ENCODE measurements around the gene TBC1D21.

TBC1D21 gene

GRCh38 chr15:73900095-73900712, 26.8 kb downstream of the TBC1D21 start:
- H3K4me1 ChIP-seq (ENCODE audit: control insufficient read depth, insufficient read depth, low read length) = no peaks in the 10 kb centered on the region
- no peak overlapping the region for H3K27ac ChIP-seq (ENCODE audit: extremely low read depth, low read depth, low read length)
- no peaks in the 10 kb centered on the region for H3K9me3 ChIP-seq (ENCODE audit: control insufficient read depth, insufficient read depth, low read depth, low read length)
- POLR2A ChIA-PET = no interaction called here
- no peak overlapping the region for H3K4me3 ChIP-seq (ENCODE audit: low read depth, low read length)
- no peaks in the 10 kb centered on the region for H3K36me3 ChIP-seq (ENCODE audit: control insufficient read depth in 2 of 2, insufficient read depth in 1 of 2, low read length in 2 of 2)
- CTCF ChIA-PET = interaction anchor here (0.7 to 4.8 kb wide), 5 partner anchors 10 to 625 kb away, joined by 3 to 88 read pairs (median 4); no protein-coding TSS in a partner anchor
- TF ChIP-seq ZNF292 (tag by site-specific recombination; IDR thresholded peaks at IDR 0.05; ENCODE audit: borderline replicate concordance, low read depth) (no peak), ZIC2 (tag by site-specific recombination; IDR thresholded peaks at IDR 0.05) (peak; percentile 75)

GRCh38 chr15:73901126-73901810, 27.9 kb downstream of the TBC1D21 start:
- Histone ChIP-seq H3K4me1 (ENCODE audit: control insufficient read depth, insufficient read depth, low read length) (no peaks in the 10 kb centered on the region), H3K4me3 (ENCODE audit: low read depth, low read length) (no peak overlapping the region), H3K9me3 (ENCODE audit: control insufficient read depth, insufficient read depth, low read depth, low read length) (no peaks in the 10 kb centered on the region), H3K27ac (ENCODE audit: extremely low read depth, low read depth, low read length) (no peak overlapping the region), H3K36me3 (ENCODE audit: control insufficient read depth in 2 of 2, insufficient read depth in 1 of 2, low read length in 2 of 2) (no peaks in the 10 kb centered on the region)
- ChIA-PET CTCF (interaction anchor here (0.6 to 4.8 kb wide), 7 partner anchors 9 to 201 kb away, joined by 3 to 88 read pairs (median 4); no protein-coding TSS in a partner anchor), POLR2A (no interaction called here)
- TF ChIP-seq ZNF121 (tag by site-specific recombination; IDR thresholded peaks at IDR 0.05) (no peak), RBAK (tag by site-specific recombination; IDR thresholded peaks at IDR 0.05) (no peak), ZNF544 (tag by site-specific recombination; IDR thresholded peaks at IDR 0.05) (no peak), ZNF830 (tag by site-specific recombination; IDR thresholded peaks at IDR 0.05; ENCODE audit: low read depth) (no peak), ZNF660 (tag by site-specific recombination; IDR thresholded peaks at IDR 0.05) (no peak), ZNF560 (tag by site-specific recombination; IDR thresholded peaks at IDR 0.05; ENCODE audit: borderline replicate concordance) (no peak), ZNF266 (tag by site-specific recombination; IDR thresholded peaks at IDR 0.05; ENCODE audit: low read depth) (no peak), ZNF248 (tag by site-specific recombination; IDR thresholded peaks at IDR 0.05) (no peak), ZNF530 (tag by site-specific recombination; IDR thresholded peaks at IDR 0.05; ENCODE audit: low read depth) (no peak), ZNF580 (tag by site-specific recombination; IDR thresholded peaks at IDR 0.05) (no peak), SALL2 (tag by site-specific recombination; IDR thresholded peaks at IDR 0.05; ENCODE audit: borderline replicate concordance) (no peak), ZNF792 (tag by site-specific recombination; IDR thresholded peaks at IDR 0.05) (no peak), INSM2 (tag by site-specific recombination; IDR thresholded peaks at IDR 0.05) (no peak), ZNF112 (tag by site-specific recombination; IDR thresholded peaks at IDR 0.05) (no peak)

- ChIA-PET CTCF (interaction anchor here (0.7 to 1.7 kb wide), 2 partner anchors 62 to 69 kb away, joined by 3 to 4 read pairs; no protein-coding TSS in a partner anchor), POLR2A (interaction anchor here (0.6 kb wide), 1 partner anchor 12 kb away, joined by 3 read pairs; no protein-coding TSS in a partner anchor)
- H3K27ac ChIP-seq (ENCODE audit: extremely low read depth, low read depth, low read length) = no peak overlapping the region
- no peak for TF ChIP-seq ZNF2 (tag by site-specific recombination; IDR thresholded peaks at IDR 0.05)
- no peak for TF ChIP-seq ZNF473 (tag by site-specific recombination; IDR thresholded peaks at IDR 0.05)
- no peak for TF ChIP-seq PRDM6 (tag by site-specific recombination; IDR thresholded peaks at IDR 0.05)
- TF ChIP-seq ZBTB21 (tag by site-specific recombination; IDR thresholded peaks at IDR 0.05) = no peak
- TF ChIP-seq ZIC2 (tag by site-specific recombination; IDR thresholded peaks at IDR 0.05) = peak; percentile 40
- TF ChIP-seq ZNF664 (tag by site-specific recombination; IDR thresholded peaks at IDR 0.05) = no peak
- no peak for TF ChIP-seq ZNF10 (tag by site-specific recombination; IDR thresholded peaks at IDR 0.05)
- TF ChIP-seq ZNF350 (tag by site-specific recombination; IDR thresholded peaks at IDR 0.05) = no peak
- peak; percentile 98 for TF ChIP-seq GLIS1 (tag by site-specific recombination; IDR thresholded peaks at IDR 0.05)
- TF ChIP-seq ZNF548 (tag by site-specific recombination; IDR thresholded peaks at IDR 0.05) = no peak
- TF ChIP-seq ZNF423 (tag by site-specific recombination; IDR thresholded peaks at IDR 0.05) = no peak
- no peak for TF ChIP-seq KLF7 (tag by site-specific recombination; IDR thresholded peaks at IDR 0.05; ENCODE audit: borderline replicate concordance)
Measured at GRCh38 chr15:73902121-73903020, 29.0 kb downstream of the TBC1D21 start.

More at GRCh38 chr15:73902121-73903020, 29.0 kb downstream of the TBC1D21 start:
- Histone ChIP-seq H3K4me3 (ENCODE audit: low read depth, low read length) (no peak overlapping the region), H3K4me1 (ENCODE audit: control insufficient read depth, insufficient read depth, low read length) (no peaks in the 10 kb centered on the region), H3K9me3 (ENCODE audit: control insufficient read depth, insufficient read depth, low read depth, low read length) (no peaks in the 10 kb centered on the region), H3K36me3 (ENCODE audit: control insufficient read depth in 2 of 2, insufficient read depth in 1 of 2, low read length in 2 of 2) (no peaks in the 10 kb centered on the region)

All from HEK293 (cell line).